Measurements from ENCODE around the gene PRM3.

PRM3 gene

DNA sequence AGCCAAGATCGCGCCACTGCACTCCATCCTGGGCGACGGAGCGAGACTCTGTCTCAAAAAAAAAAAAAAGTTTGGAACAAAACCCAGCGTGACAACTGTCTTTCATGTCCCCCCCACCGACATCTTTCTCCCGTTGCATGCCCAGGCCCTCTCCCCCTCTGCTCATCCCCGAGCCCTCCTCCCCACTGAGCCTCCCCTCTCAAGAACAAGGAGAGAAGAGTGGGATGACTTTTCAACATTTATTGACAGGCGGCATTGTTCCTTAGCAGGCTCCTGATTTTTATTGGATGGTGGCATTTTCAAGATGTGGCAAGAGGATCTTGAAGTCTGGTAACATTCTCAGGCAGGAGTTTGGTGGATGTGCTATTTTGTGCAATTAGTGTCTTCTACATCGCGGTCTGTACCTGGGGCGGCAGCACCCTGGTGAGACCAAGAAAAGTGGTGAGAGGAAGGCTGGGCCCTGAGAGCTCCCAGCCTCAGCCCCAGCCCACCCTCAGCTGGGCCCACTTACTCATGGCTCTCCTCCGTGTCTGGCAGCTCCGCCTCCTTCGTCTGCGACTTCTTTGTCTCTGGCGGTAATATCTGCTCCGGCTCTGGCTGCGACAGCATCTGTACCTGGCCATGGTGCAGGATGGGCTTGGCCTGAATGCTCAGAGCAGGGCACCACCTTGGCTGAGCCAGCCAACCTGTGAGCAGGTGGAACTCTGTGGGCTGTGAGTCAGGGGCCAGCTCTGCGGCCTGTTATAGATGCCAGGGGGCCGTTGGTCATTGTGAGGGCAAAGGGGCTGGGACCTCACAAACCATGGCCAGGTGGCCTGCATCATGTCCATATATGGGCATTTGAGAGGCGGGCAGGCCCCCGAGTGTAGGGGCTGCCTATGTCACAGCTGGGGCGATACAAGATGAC lies 7.4 kb upstream of the PRM3 start, which contains the start of gene PRM1:
PRM1 (minus strand) TSS at position 715 of the 907 bp plus-strand sequence; CDS start at position 623, 92 bp downstream.
- no peak for DNase-seq

DNA sequence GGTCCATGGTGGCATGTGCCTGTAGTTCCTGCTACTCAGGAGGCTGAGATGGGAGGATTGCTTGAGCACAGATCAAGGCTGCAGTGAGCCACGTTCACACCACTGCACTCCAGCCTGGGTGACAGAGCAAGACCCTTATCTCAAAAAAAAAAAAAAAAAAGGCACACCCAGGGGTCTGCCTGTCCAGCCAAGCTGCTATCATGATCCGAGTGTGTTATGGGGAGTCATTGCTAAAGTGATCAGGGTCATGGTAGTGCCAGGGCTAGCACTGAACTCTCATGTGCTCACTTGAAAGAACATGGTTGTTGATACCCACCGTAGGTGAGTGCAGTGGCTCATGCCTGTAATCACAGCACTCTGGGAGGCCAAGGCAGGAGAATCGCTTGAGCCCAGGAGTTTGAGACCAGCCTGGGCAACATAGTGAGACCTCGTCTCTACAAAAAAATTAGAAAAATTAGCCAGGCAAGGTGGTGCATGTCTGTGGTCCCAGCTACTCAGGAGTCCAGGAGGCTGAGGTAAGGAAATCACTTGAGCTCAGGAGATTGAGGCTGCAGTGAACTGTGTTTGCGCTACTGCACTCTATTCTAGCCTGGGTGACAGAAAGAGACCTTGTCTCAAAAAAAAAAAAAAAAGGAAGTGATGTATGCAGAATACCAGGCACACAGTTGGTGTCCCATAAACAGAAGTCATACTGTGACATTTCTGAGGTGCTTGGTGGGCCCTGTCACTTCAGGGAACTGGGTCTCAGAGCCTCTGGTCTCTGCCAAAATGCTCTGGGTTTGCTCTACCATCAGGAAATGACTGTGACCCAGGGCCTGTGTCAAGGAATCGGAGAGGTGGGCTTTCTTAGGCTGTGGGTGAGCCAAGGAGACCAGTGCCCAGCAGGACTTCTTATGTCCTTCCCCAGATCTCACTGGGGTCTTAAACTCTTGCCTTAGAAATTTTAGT lies 5.5 kb upstream of the PRM3 start:
- DNase-seq, result no peak

DNA sequence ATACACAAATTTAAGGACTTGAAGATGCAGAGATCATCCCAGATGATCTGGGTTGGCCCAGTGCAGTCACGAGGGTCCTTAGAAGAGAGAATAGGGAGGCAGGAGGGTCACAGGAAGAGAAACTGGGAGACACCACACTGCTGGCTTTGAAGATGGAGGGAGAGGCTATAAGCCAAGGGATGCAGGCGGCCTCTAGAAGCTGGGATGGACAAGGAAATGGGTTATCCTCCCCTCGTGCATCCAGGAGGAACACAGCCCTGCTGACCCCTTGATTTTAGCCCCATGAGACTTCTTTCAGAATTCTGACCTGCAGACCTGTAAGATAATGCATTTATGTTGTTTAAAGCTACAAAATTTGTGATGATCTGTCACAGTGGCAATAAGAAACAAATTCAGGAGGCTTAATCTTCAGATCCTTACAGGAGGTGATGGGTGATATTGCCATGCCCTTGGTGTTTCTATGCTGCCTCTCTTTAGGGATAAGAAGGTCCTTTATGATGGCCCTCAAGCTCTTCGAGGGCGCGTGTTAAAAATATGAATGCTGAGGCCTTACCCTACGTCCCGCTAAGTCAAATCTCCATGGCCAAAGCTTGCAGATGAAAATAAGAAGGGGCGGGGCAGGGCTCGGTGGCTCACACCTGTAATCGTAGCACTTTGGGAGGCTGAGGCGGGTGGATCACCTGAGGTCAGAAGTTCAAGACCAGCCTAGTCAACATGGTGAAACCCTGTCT lies 4.3 kb upstream of the PRM3 start:
- DNase-seq, result no peak

DNA sequence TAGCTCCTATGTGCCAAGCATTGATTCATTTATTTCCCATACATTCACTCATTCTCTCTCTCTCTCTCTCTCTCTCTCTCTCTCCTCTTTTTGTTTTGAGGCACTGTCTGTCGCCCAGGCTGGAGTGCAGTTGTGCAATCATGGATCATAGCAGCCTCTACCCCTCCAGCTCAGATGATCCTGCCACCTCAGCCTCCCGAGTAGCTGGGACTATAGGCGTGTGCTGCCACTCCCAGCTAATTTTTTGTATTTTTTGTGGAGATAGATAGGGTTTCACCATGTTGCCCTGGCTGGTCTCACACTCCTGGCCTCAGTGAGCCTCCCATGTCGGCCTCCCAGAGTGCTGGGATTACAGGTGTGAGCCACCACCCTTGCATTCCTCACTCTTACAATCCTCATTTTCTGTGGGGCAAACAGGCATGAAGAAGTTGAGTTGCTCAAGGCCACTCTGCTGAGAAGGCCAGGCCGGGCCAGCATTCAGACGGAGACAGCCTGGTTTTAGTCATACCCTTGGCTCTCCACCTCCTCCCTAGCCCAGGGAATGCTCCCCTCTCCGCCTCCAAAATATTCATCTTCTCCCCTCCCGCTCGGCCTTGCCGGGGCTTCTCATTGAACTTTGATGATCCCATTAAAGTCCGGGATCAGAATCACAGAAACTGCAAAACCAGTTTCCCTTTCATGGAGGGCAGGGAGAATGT lies 3.6 kb upstream of the PRM3 start:
- DNase-seq, result no peak

DNA sequence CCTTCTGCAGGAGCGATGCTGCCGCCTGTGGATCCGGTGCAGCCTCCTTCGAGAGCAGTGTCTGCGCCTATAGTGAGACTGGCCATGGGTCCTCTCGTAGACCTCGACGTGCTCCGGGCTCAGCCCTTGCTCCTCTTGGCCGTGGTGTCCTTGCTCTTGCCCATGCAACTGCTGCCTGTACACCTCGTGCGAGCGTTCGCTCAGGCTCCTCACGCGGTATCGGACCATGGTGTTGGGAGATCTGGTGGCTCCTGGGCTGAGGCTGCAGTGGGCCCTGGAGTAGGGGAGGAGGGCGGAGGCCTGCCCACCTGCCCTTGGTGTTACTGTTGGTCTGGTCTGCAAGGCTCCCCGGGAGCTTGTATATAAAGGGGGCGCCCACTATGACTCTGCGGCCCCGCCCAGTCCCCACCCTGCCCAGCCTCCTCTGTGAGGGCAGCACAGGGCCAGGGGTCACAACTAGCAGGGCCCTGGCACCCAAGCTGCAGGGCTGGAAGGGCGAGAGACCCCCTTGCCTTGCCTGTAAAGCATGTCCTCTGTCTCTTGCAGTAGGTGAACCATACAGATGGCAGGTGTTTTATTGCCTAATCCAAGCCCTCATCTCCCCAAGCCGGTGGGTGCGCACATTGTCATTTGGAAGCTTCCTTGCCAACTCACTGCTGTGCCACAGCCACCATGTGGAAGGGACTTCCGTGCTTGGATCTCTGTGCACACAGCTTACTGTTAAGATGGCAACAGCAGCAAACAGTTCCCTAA lies 2.9 kb upstream of the PRM3 start, which contains the start of gene PRM2:
PRM2 (minus strand) TSS at position 338 of the 753 bp plus-strand sequence; CDS start at position 228, 110 bp downstream.
- no peak for DNase-seq

DNA sequence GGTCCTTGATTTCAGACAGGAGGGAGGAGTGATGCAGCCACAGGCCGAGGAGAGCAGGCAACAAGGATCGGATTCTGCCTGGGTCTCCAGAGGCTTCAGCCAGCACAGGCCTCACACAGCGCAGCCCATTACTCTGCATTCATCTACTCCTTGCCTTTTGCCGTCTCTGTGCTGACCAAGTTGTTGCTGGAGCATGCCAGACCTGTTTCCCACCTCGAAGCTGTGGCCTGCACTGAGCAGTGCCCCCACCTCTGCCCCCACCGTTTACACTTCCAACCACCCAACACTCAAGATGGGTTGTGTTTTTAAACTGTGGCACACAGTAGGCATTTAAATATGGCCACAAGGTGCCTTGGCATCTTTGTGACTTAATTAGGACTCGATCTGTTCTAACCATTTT lies 1.5 kb upstream of the PRM3 start:
- DNase-seq, result no peak

DNA sequence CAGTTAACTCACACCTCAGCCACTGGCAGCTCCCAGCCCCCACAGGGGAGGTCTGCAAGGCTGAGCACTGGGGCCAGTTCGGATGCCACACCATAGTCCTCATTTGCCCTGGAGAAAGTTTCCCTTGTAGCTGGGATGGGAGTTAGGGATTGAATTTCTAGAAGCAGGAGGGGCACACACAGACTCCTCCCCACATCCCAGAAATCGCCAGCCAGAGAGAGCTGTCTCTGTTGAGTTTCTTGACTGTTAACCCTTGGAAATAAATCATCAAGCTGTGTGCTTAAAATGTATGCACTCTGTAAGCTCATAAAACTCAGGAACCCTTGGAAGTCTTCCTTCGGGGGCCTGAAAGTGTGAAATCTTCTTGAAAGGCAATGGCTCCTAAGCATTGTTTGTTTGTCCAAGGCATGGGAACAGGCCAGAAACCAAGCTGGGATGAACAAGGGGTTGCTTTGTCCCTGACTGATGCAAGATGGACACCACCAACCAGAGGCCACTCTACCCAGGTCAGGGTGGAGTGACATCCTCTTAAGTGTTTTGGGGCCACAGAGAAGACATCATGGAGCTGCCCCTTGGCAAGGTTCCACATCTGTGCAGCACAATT lies 394 bp upstream of the PRM3 start:
- DNase-seq, result no peak

DNA sequence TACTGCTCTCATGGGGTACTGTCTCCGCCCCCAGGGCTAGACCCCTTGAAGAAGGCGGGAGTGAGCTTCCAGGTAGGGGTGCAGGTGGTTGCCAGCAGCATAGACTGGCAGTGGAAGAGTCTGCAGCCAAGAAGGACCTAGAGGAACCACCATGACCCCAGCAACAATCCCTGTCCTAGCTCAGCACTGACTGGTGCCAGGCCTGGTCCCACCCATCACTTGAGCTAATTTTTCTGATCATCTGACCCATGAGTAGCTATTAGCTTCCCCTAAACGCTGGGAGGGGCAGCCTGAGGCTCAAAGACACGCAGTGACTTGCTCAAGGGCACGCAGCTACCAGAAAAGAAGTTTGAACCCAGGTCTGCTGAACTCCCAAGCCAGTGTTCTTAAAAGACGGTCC lies 945 bp downstream of the PRM3 start:
- no peak for DNase-seq

DNA sequence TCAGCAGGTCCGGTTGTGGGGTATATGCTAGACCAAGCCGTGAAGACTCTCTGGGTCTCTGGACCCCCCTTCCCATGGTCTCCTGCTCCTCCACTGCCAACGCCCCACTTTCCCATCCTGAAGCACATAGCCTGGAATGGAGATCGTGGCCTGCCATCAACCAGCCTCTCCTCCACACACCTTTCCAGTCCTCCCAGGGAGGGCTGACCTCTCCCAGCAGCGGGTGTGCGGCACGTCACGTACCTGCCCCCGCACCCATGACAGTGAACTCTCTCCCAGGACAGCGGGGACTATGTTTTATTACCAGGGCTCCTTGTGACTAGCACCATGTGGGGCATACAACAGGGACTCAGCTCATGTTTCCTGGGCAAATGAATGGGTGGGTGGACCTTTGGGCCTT lies 1.8 kb downstream of the PRM3 start:
- DNase-seq, result no peak

DNA sequence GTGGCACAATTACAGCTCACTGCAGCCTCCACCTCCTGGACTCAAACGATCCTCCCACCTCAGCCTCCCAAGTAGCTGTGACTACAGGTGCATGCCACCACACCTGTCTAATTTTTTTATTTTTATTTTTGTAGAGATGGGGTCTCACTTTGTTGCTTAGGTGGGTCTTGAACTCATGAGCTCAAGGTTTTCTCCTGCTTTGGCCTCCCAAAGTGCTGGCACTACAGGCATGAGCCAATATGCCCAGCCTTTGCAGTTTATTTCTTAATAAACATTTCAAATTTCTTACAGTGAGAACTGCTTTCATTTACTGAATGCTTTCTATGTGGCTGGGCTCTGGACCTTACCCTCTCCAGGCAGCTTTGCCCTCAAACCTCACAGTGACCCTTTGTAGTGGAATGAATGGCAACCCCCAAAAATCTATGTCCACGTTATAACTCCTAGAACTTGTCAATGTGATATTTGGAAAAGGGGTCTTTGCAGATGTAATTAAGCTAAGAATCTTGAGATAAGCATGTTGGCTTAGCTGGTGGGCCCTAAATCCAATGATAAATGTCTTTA lies 2.7 kb downstream of the PRM3 start:
- no peak for DNase-seq

DNA sequence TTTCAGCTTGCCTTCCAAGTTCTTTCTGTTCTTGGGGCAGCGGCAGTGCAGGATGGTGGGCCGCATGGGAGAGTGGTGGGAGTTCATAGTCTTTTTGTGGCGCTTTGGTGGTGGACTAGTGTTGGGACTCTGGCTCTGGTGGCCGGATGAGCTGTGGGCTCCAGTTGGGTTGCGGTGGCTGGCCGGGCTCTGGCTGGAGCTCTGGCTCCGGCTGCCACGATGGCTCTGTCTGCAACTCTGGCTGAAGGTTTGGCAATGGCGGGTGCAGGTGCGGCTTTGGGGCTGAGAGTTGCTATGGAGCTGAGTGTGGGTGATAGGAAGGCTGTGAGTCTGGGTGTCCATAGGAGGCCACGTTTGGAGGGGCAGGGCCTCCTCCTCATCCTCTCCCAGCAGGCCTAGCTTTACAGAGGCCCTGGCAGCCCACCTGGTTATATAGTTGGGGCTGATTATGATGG lies 4.5 kb downstream of the PRM3 start, which contains the start of gene TNP2:
TNP2 (minus strand) TSS at position 405 of the 455 bp plus-strand sequence; CDS start at position 342, 63 bp downstream.
- DNase-seq, result no peak

DNA sequence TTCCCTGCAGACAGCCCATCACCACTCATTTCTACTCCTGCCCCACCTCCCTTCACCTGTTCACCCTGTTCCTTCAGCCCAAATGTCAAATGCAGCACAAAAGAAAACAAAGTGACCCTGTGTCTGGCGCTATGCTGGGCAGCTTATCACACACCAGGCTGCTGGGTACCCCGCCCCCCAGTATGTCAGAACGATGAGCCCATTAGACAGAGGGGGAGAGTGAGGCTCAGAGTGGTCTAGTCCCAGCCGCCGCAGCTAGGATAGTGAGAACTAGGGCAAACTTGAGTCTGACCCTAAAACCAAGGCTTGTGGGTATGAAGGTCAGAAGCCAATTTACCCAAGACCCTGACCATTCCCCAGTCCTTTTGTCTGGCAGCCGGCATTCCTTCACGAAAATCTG lies 8.3 kb downstream of the PRM3 start:
- no peak for DNase-seq

DNA sequence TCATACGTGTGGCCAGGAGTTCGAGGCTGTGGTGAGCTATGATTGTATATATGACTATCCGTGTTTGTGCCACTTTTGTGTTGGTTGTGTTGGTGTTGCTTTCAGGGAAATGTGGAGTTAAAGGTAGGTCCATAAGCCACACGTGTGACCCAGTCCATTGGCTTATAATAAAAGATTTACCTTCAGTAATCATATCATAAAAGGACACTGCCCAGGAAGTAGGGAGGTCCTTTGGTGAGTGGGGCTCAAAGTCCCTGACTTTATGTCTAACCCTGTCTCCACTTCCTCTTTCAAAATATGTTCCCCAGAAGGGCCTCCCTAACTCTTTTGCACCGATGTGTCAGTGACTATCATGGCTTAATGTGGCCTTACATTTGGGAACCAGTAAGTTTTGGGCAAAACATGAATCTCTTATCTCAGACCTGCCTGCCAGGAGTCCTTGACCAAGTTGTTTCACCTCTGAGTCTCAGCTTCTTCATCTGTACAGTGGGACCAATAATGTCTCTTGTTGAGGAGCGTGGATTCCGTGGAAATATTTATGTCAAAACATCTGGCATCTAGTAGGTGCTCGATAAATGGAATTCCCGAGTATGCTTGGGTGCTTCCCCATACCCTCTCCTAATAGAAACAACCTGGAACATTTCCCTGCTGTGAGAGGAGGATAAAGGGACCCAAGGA lies 9.1 kb downstream of the PRM3 start:
- DNase-seq, result no peak

DNA sequence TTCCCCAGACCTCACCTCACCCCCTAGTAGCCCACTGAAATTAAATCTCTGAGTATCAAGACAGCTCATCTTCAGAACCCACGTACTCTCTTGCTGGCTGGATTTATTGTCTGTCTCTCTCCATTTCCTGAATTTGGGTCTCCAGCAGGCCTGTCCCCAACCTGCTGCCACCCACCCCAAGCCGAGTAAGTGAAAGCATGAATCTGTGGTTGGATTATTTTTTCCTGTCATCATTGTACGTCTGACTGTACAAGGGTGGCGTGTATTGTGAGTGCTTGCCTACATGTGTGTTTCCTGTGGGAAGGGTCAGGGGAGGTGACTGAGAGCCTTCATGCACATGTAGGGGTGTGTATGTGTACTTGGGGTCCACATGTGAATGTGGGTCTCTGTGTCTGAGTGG lies 9.7 kb downstream of the PRM3 start:
- no peak for DNase-seq

DNA sequence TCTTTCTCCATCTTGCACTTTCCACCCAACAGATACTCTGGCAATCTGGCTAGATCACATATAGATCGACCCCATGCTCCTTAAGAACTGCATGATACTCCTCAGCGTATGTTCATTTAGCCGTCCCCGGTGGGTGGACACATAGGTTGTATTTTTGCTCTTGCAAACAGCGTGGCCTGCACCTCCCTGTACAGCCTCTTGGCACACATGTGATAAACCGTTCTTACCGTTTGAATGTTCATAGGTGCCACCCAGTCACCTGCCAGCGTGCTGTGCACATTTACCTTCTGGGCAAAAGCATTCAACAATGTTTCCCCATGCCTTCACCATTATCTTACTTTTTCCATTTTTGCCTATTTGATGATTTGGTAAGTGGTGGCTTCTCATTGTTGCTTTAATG lies 10.5 kb downstream of the PRM3 start:
- DNase-seq, result no peak

DNA sequence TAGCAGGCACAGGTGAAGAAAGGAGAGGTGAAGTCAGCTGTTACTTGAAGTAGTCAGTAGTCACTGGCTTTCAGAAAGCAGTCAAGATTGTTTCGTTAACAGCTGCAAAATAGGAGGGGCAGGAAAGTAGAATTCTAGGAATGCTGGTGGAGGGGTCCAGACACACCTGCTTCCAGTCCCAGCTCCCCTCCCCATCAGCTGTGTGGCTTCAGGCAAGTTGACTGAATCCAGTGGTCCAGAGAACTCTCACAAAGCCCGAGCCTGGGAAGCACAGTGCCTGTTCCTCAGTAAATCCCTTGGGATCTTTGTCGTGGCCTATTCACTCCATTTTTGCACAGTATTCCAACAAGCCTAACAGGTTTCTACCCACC lies 12.8 kb downstream of the PRM3 start:
- DNase-seq, result no peak

DNA sequence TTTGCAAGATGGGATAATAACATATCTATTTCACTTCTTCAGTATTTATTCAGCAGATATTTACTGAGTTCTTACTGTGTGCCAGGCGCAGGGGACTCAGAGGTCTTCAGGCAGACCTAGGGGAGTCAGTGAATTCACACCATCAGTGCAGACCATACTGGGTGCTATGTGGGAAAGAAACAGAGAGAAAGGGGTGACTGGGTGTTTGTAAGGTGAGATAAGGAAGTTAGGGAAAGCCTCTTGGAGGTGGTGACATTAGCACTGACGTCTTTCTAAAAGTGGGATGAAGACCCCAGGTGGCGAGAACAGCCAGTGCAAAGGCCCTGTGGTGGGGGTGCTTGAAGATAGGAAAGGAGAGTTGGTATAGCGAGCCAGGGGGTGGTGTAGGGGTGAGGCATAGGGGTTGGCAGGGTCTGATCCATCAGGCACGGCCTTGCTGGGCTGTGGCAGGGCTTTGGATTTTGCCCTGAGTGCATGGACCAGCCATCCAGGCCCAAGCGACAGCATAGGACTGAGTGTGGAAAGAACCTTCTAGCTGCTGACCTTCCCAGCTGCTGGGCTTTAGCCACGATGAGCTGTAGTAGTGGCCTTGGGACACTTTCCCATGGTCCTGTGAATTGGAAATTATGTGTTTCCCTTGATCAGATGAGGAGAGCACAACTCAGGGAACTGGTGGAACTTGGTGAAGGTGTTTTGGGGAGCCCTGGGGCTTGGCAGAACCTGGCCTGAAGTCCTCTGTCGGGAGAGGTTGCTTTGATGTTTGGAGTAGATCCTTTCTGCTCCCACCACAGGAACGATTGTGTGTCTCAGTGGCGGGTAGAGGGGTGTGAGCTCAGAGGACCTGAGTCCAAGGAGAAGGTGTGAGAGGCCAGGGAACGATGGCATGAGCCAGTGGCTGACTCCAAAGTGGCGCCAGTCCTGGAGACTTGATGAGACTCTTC lies 13.5 kb downstream of the PRM3 start:
- DNase-seq, result no peak

Data from COR-L47 (cell line).